ENCODE measurements around the gene HBM.

- TF ChIP-seq, protein P1, sequence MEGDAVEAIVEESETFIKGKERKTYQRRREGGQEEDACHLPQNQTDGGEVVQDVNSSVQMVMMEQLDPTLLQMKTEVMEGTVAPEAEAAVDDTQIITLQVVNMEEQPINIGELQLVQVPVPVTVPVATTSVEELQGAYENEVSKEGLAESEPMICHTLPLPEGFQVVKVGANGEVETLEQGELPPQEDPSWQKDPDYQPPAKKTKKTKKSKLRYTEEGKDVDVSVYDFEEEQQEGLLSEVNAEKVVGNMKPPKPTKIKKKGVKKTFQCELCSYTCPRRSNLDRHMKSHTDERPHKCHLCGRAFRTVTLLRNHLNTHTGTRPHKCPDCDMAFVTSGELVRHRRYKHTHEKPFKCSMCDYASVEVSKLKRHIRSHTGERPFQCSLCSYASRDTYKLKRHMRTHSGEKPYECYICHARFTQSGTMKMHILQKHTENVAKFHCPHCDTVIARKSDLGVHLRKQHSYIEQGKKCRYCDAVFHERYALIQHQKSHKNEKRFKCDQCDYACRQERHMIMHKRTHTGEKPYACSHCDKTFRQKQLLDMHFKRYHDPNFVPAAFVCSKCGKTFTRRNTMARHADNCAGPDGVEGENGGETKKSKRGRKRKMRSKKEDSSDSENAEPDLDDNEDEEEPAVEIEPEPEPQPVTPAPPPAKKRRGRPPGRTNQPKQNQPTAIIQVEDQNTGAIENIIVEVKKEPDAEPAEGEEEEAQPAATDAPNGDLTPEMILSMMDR (IDR thresholded peaks at IDR 0.05), result no peak
- no peak for TF ChIP-seq EZH2phosphoT487 (IDR thresholded peaks at IDR 0.05)
Measured at GRCh38 chr16:185213-185612, 19.4 kb downstream of the HBM start.
